GM18858 (cell line): ENCODE results near the gene FXYD5.
"Not testable (repeated sequence)": the region's sequence is repeated elsewhere in the genome, so short reads cannot be mapped to it uniquely, and the experiment has no call there.

Source experiments
- ATAC-seq: cut with Tn5 transposase; IDR thresholded peaks from one replicate; pipeline ENCODE4 v1.9.1; 2021; ENCODE audit not compliant: unreplicated experiment

The FXYD5 gene

GRCh38 chr19:35119578-35120155, 34.9 kb upstream of the FXYD5 start:
- ATAC-seq, result no peak

- no peak for ATAC-seq
Observed at GRCh38 chr19:35120492-35120891, 34.0 kb upstream of the FXYD5 start.

GRCh38 chr19:35120898-35121297, 33.6 kb upstream of the FXYD5 start:
- ATAC-seq, result no peak

- no peak for ATAC-seq
Observed at GRCh38 chr19:35122687-35123551, 31.6 kb upstream of the FXYD5 start.

- ATAC-seq, result no peak
Observed at GRCh38 chr19:35123573-35123972, 31.0 kb upstream of the FXYD5 start.

- ATAC-seq, result peak; percentile 60
Observed at GRCh38 chr19:35124098-35125060, 30.2 kb upstream of the FXYD5 start.

- ATAC-seq, result no peak
Observed at GRCh38 chr19:35125270-35125717, 29.2 kb upstream of the FXYD5 start.

GRCh38 chr19:35125749-35126623, 28.5 kb upstream of the FXYD5 start:
- ATAC-seq, result no peak

GRCh38 chr19:35126624-35126959, 27.9 kb upstream of the FXYD5 start:
- ATAC-seq, result no peak

GRCh38 chr19:35127871-35128270, 26.7 kb upstream of the FXYD5 start:
- ATAC-seq, result no peak

GRCh38 chr19:35128398-35129057, 26.0 kb upstream of the FXYD5 start:
- no peak for ATAC-seq

- ATAC-seq, result not testable (repeated sequence)
Observed at GRCh38 chr19:35129724-35130274, 24.7 kb upstream of the FXYD5 start.

- no peak for ATAC-seq
Observed at GRCh38 chr19:35130761-35131720, 23.5 kb upstream of the FXYD5 start.

- ATAC-seq, result no peak
Observed at GRCh38 chr19:35132254-35132653, 22.3 kb upstream of the FXYD5 start.

GRCh38 chr19:35133826-35134225, 20.7 kb upstream of the FXYD5 start:
- ATAC-seq, result no peak

GRCh38 chr19:35134601-35135242, 19.8 kb upstream of the FXYD5 start, which contains the start of gene LGI4:
LGI4 (minus strand) TSS chr19:35135059; CDS start chr19:35134680, 379 bp downstream.
- no peak for ATAC-seq

GRCh38 chr19:35135389-35135909, 19.1 kb upstream of the FXYD5 start:
- no peak for ATAC-seq

- no peak for ATAC-seq
Observed at GRCh38 chr19:35136231-35136630, 18.3 kb upstream of the FXYD5 start.
